ENCODE results near the gene ZNF341. TPM values are rescaled to one million over a fixed set of nuclear protein-coding genes. Genes with fewer than 3 reads are reported as not detected.

Gene ZNF341
- total RNA-seq, 1 experiment from 2014 or later = 7.7 TPM

DNA sequence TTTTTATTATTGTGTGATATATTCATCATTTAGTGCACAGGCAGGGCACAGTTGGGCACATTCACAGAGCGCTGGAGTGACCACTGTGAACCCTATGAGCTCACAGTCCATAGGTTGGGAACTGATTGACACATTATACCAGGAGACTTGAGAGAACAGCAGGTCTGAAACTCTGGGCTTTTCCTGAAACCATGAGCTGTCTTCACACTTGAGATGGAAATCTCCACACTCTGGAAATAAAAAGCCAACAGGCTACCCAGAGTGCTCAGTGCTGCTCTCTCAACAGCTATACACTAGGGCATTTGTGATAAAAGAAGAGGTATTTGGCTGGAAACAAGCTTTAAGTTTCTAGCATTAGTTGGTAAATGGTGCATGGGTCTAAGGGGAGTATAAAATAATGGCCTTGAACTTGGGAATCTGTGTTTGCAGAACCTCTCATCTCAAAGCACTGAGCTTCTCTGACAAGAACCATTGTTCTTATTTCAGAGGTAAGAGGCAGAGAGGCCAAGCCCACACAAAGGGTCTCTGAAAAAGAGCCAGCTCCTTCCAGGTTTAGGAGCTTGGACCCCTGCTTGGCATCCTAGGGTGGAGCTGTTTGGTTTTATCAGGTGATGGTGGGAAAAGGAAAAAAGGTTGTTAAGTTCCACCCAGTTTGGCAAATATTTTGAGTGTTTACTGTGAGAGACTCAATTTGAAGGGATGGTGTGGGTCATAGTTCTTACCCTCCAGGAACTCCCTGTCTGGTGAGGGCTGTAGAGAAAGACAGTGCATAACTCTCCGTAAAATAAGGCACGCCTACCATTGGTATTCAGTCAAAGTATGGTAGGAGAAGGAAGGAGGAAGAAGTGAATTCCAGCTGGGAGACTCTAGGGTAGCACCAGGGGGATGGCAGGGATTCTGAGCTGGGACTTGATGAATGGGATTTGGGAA, 93.8 kb downstream of the ZNF341 start:
- ATAC-seq (no peak; the same call in 1 of the 2 replicates), DNase-seq (ENCODE audit: low read depth, low spot score) (no peak)
- H3K27ac ChIP-seq (ENCODE audit: low read length) = no peak overlapping the region
- intact Hi-C loops (cut with micrococcal nuclease; ENCODE audit: unreplicated experiment) = no loop called here
- no peaks in the 10 kb centered on the region for H3K36me3 ChIP-seq (ENCODE audit: control insufficient read depth, insufficient read depth, low read length)
- no peaks in the 10 kb centered on the region for H3K27me3 ChIP-seq (ENCODE audit: control insufficient read depth, insufficient read depth, low read length)
- no peaks in the 10 kb centered on the region for H3K9me3 ChIP-seq (ENCODE audit: control insufficient read depth, insufficient read depth, low read depth, low read length)
- in situ Hi-C loops (cut with HindIII; ENCODE audit: low pct_unique_long_range_greater_than_20kb, low sequenced_read_pairs) = no loop called here
- TF ChIP-seq POLR2AphosphoS5 (IDR thresholded peaks at IDR 0.05; ENCODE audit: low read depth, low read length) (no peak), TCF7L2 (IDR thresholded peaks at IDR 0.05; ENCODE audit: low read depth, low read length) (no peak), SIN3A (IDR thresholded peaks at IDR 0.05; ENCODE audit: borderline replicate concordance, insufficient read depth, low read depth, low read length) (no peak)
- TF ChIP-seq, protein P1, sequence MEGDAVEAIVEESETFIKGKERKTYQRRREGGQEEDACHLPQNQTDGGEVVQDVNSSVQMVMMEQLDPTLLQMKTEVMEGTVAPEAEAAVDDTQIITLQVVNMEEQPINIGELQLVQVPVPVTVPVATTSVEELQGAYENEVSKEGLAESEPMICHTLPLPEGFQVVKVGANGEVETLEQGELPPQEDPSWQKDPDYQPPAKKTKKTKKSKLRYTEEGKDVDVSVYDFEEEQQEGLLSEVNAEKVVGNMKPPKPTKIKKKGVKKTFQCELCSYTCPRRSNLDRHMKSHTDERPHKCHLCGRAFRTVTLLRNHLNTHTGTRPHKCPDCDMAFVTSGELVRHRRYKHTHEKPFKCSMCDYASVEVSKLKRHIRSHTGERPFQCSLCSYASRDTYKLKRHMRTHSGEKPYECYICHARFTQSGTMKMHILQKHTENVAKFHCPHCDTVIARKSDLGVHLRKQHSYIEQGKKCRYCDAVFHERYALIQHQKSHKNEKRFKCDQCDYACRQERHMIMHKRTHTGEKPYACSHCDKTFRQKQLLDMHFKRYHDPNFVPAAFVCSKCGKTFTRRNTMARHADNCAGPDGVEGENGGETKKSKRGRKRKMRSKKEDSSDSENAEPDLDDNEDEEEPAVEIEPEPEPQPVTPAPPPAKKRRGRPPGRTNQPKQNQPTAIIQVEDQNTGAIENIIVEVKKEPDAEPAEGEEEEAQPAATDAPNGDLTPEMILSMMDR (IDR thresholded peaks at IDR 0.05) = no peak
- TF ChIP-seq, protein P2, sequence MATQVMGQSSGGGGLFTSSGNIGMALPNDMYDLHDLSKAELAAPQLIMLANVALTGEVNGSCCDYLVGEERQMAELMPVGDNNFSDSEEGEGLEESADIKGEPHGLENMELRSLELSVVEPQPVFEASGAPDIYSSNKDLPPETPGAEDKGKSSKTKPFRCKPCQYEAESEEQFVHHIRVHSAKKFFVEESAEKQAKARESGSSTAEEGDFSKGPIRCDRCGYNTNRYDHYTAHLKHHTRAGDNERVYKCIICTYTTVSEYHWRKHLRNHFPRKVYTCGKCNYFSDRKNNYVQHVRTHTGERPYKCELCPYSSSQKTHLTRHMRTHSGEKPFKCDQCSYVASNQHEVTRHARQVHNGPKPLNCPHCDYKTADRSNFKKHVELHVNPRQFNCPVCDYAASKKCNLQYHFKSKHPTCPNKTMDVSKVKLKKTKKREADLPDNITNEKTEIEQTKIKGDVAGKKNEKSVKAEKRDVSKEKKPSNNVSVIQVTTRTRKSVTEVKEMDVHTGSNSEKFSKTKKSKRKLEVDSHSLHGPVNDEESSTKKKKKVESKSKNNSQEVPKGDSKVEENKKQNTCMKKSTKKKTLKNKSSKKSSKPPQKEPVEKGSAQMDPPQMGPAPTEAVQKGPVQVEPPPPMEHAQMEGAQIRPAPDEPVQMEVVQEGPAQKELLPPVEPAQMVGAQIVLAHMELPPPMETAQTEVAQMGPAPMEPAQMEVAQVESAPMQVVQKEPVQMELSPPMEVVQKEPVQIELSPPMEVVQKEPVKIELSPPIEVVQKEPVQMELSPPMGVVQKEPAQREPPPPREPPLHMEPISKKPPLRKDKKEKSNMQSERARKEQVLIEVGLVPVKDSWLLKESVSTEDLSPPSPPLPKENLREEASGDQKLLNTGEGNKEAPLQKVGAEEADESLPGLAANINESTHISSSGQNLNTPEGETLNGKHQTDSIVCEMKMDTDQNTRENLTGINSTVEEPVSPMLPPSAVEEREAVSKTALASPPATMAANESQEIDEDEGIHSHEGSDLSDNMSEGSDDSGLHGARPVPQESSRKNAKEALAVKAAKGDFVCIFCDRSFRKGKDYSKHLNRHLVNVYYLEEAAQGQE (IDR thresholded peaks at IDR 0.05; ENCODE audit: insufficient read depth in 1 of 2, low read depth in 2 of 2, low read length in 1 of 2) = no peak
- no TSS peak for BruUV-seq (replicated peaks)
- no peak overlapping the region for H3K4me3 ChIP-seq (ENCODE audit: low read depth in 2 of 2, low read length in 2 of 2)
- H3K4me1 ChIP-seq (ENCODE audit: control insufficient read depth, insufficient read depth, low read length) = 0 out of 2 replicates have a peak, but pooled peaks cover 2% of the 10 kb centered on the region
- POLR2A ChIA-PET = interaction anchor here (0.5 kb wide), 1 partner anchor 303 kb away, joined by 9 read pairs; no protein-coding TSS in a partner anchor
- CTCF ChIA-PET = interaction anchor here (0.6 kb wide), 1 partner anchor 168 kb away, joined by 10 read pairs; no protein-coding TSS in a partner anchor

- BruUV-seq (replicated peaks) = no TSS peak
- no peak for TF ChIP-seq POLR2AphosphoS5 (IDR thresholded peaks at IDR 0.05; ENCODE audit: low read depth, low read length)
- no peak for TF ChIP-seq TCF7L2 (IDR thresholded peaks at IDR 0.05; ENCODE audit: low read depth, low read length)
- TF ChIP-seq SIN3A (IDR thresholded peaks at IDR 0.05; ENCODE audit: borderline replicate concordance, insufficient read depth, low read depth, low read length) = no peak
- TF ChIP-seq, protein P2 (IDR thresholded peaks at IDR 0.05; ENCODE audit: insufficient read depth in 1 of 2, low read depth in 2 of 2, low read length in 1 of 2) = no peak
- no peaks in the 10 kb centered on the region for H3K9me3 ChIP-seq (ENCODE audit: control insufficient read depth, insufficient read depth, low read depth, low read length)
- H3K4me1 ChIP-seq (ENCODE audit: control insufficient read depth, insufficient read depth, low read length) = 0 out of 2 replicates have a peak, but pooled peaks cover 2% of the 10 kb centered on the region
- no peaks in the 10 kb centered on the region for H3K27me3 ChIP-seq (ENCODE audit: control insufficient read depth, insufficient read depth, low read length)
- DNase-seq (ENCODE audit: low read depth, low spot score) = no peak
- H3K27ac ChIP-seq (ENCODE audit: low read length) = no peak overlapping the region
- in situ Hi-C loops (cut with HindIII; ENCODE audit: low pct_unique_long_range_greater_than_20kb, low sequenced_read_pairs) (no loop called here), intact Hi-C loops (cut with micrococcal nuclease; ENCODE audit: unreplicated experiment) (no loop called here)
- H3K4me3 ChIP-seq (ENCODE audit: low read depth in 2 of 2, low read length in 2 of 2) = no peak overlapping the region
- no peak for ATAC-seq
- H3K36me3 ChIP-seq (ENCODE audit: control insufficient read depth, insufficient read depth, low read length) = no peaks in the 10 kb centered on the region
- ChIA-PET CTCF (no interaction called here), POLR2A (interaction anchor here (0.5 kb wide), 1 partner anchor 303 kb away, joined by 9 read pairs; no protein-coding TSS in a partner anchor)
Observed at GRCh38 chr20:33826270-33826897, 94.6 kb downstream of the ZNF341 start.
